K562 (cell line): Measurements from ENCODE around the gene MAPKAPK2. TPM values are rescaled to one million over a fixed set of nuclear protein-coding genes. Genes with fewer than 3 reads are reported as not detected.

ENCODE experiments used
- ATAC-seq: fragments of 200-7000 bp; cut with Tn5 transposase; 3 replicates; pipeline ENCODE4 v1.9.1; 2020; ENCODE audit warnings: moderate library complexity
- BruUV-seq: library from RNA; stranded (reverse); fragments of 400-500 nt; replicated peaks from 2 replicates; lab custom pipeline; 2021; lab: Mats Ljungman, UMichigan
- CTCF ChIA-PET: fragments of 300-600 bp; formaldehyde crosslinking; extraction: SDS; loops from one replicate; lab custom pipeline; 2021; ENCODE audit warnings: low intra/inter-chr PET ratio; lab: Yijun Ruan, JAX
- POLR2A ChIA-PET: fragments of 300-600, 350-650 bp; sonication (Branson Sonifier 250); formaldehyde crosslinking; extraction: SDS; loops from one replicate; lab custom pipeline; 2021; ENCODE audit warnings: antibody characterized with exemption, inconsistent platforms; lab: Yijun Ruan, JAX
- DNase-seq, 4 experiments: peaks; one replicate each; pipeline versions ENCODE4 v3.0.0 to v3.0.0-alpha.2; 2011 to 2018; ENCODE audit warnings: low spot score in 3 of 4, mixed read lengths in 3 of 4; ENCODE audit errors: extremely low read depth in 1 of 4
- FAIRE-seq: peaks from 2 replicates; lab custom pipeline; 2011; peaks lifted over from hg19 to GRCh38; lab: Jason Lieb, UNC
- H2AFZ ChIP-seq: 2 replicates; pipeline ENCODE4 v1.6.0; 2011; ENCODE audit warnings: low read depth, low read length, control low read depth, inconsistent platforms
- H3K27ac ChIP-seq: fragments of 200-600 bp; 3 replicates; pipeline ENCODE4 v1.8.0; 2011; ENCODE audit warnings: low read depth, mild to moderate bottlenecking, control low read depth, inconsistent platforms, low read length, moderate library complexity, mixed read lengths; ENCODE audit errors: extremely low read depth
- H3K27me3 ChIP-seq, 2 experiments: fragments of 300-600 bp in 1 of 2; 2 replicates in 1 of 2; 3 replicates in 1 of 2; pipeline versions ENCODE4 v1.6.0 to v1.8.0; 2011; ENCODE audit warnings: inconsistent platforms in 2 of 2, low read length in 2 of 2, mild to moderate bottlenecking in 1 of 2, mixed read lengths in 1 of 2, moderate library complexity in 1 of 2; ENCODE audit not compliant: control insufficient read depth in 2 of 2, insufficient read depth in 2 of 2
- H3K36me3 ChIP-seq: fragments of 300-600 bp; 3 replicates; pipeline ENCODE4 v1.8.0; 2011; ENCODE audit warnings: mild to moderate bottlenecking, low read length, inconsistent platforms; ENCODE audit not compliant: control insufficient read depth, insufficient read depth
- H3K4me1 ChIP-seq, 2 experiments: fragments of 200-600 bp in 1 of 2; replicated peaks in 1 of 2; 2 replicates in 1 of 2; 3 replicates in 1 of 2; pipeline versions ENCODE4 v1.5.1 to v1.8.0; 2011; ENCODE audit warnings: inconsistent platforms in 2 of 2, low read length in 2 of 2, mild to moderate bottlenecking in 1 of 2, mixed read lengths in 1 of 2, moderate library complexity in 1 of 2; ENCODE audit not compliant: control insufficient read depth in 2 of 2, insufficient read depth in 2 of 2
- H3K4me2 ChIP-seq: 2 replicates; pipeline ENCODE4 v1.6.1; 2011; ENCODE audit warnings: low read length, control low read depth, inconsistent platforms, mixed read lengths; ENCODE audit not compliant: insufficient read depth
- H3K4me3 ChIP-seq: fragments of 200-600 bp; sonication (generic), shearing (Covaris generic); 2 replicates; pipeline ENCODE4 v1.5.1; 2016; ENCODE audit warnings: control low read depth, inconsistent platforms
- H3K79me2 ChIP-seq: fragments of 200-600 bp; 3 replicates; pipeline ENCODE4 v1.8.0; 2011; ENCODE audit warnings: low read length, inconsistent platforms; ENCODE audit not compliant: control insufficient read depth, insufficient read depth
- H3K9ac ChIP-seq, 2 experiments: 2 replicates each; pipeline versions ENCODE4 v1.6.0 to v1.6.1; 2011; ENCODE audit warnings: low read depth in 2 of 2, low read length in 2 of 2, control low read depth in 1 of 2, inconsistent platforms in 1 of 2, mild to moderate bottlenecking in 1 of 2, mixed read lengths in 1 of 2; ENCODE audit not compliant: insufficient read depth in 1 of 2
- H3K9me1 ChIP-seq: one replicate; pipeline ENCODE4 v1.6.0; 2011; ENCODE audit warnings: inconsistent platforms, mild to moderate bottlenecking, low read length, moderate library complexity; ENCODE audit not compliant: control insufficient read depth, insufficient read depth
- H3K9me3 ChIP-seq: replicated peaks from 2 replicates; pipeline ENCODE4 v1.5.1; 2011; ENCODE audit warnings: low read depth, low read length, inconsistent platforms; ENCODE audit not compliant: control insufficient read depth, insufficient read depth
- H4K20me1 ChIP-seq: replicated peaks from 2 replicates; pipeline ENCODE4 v1.6.1; 2011; ENCODE audit warnings: low read length, inconsistent platforms, mixed read lengths; ENCODE audit not compliant: control insufficient read depth, insufficient read depth
- FOSL1 ChIP-seq: fragments of 200-800 bp; sonication (Bioruptor generic); conservative IDR thresholded peaks from 2 replicates; pipeline ENCODE4 v1.6.1; 2016; ENCODE audit warnings: missing genetic modification characterization, missing compliant biosample characterization
- ZNF766 ChIP-seq: fragments of 200-800 bp; sonication (Bioruptor generic); conservative IDR thresholded peaks from 2 replicates; pipeline ENCODE4 v1.6.1; 2016; ENCODE audit warnings: missing genetic modification characterization, missing compliant biosample characterization
- WGBS: fragments of 100-300 bp; shearing (Covaris generic); methylation state at CpG from one replicate; pipeline ENCODE4 v1.1.6; 2016; ENCODE audit warnings: low coverage, mixed read lengths; ENCODE audit not compliant: insufficient coverage; ENCODE audit errors: missing lambda C conversion rate; 5-methylcytosine and 5-hydroxymethylcytosine counted together
- in situ Hi-C: fragments of 300-500 bp; cut with MboI; formaldehyde crosslinking; loops from 4 replicates; pipeline ENCODE4 v1.15.0; 2018; ENCODE audit warnings: inconsistent platforms, mixed read lengths
- intact Hi-C: fragments of 100-400 bp; cut with micrococcal nuclease; formaldehyde crosslinking; loops from 2 replicates; pipeline ENCODE4 v1.14.2; 2022
- polyA plus RNA-seq, 8 experiments: library from polyadenylated mRNA; depleted of rRNA in 4 of 8; stranded (reverse) in 5 of 8; unstranded in 3 of 8; fragments of >200 nt; fragmentation: Nextera tagmentation in 2 of 8; fragmentation: Illumina TruSeq in 1 of 8; extraction: Ambion mirVana in 2 of 8; extraction: Trizol in 1 of 8; gene quantifications; 2 replicates each; pipeline versions ENCODE4 v1.2.1 to v1.2.3, GENCODE V29; 2011 to 2014; ENCODE audit warnings: inconsistent platforms in 1 of 8, missing spikeins in 1 of 8
- total RNA-seq, 7 experiments: library from RNA; depleted of rRNA in 6 of 7; stranded (reverse); fragments of >200 nt in 6 of 7; fragmentation: Illumina TruSeq in 2 of 7; extraction: Trizol in 2 of 7; gene quantifications; 2 replicates each; pipeline versions ENCODE4 v1.2.1 to v1.2.3, GENCODE V29; 2011 to 2021; ENCODE audit warnings: low replicate concordance in 1 of 7
- TF ChIP-seq, protein P1 (sequence below): fragments of 250-450 bp; sonication (Bioruptor Pico); IDR thresholded peaks from 2 replicates; pipeline ENCODE4 v1.5.0; 2020; ENCODE audit warnings: mild to moderate bottlenecking

MAPKAPK2 gene
- total and polyA plus RNA-seq, 9 of the 15 experiments (the other 6 are each of a cell fraction or from before 2014, with no cell fraction given): 0.63 to 94.2 (median 52.1) TPM

DNA sequence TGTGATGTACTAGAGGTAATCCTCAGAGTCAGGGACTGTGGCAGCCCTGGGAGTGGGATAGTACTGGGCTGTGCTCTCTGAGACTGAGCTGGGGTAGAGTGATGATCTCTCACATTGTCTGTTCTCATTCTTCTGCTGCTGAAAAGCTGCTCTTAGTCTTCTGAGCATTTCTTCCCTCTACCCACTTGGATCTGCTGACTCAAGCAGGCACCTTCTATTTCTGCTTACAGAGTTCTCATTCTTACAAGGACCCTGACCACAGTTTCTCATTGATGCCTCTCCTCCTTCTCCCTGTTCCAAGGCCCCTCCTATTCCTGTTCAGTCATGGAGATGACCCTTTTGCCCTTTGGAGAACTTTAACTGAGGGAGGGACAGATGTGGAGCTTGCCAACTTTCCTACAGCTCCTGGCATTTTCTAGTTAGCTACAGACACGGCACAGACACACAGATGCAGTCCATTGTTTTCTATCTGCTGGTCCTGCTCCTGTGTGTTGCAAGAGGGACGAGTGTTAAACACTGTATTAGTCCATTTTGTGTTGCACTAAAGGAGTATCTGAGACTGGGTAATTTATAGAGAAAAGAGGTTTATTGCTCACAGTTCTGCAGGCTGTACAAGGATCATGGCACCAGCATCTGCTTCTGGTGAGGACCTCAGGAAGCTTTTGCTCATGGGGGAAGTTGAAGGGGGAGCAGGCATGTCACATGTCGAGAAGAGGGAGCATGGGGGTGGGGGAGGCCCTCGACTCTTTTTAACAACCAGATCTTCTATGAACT, 12.3 kb downstream of the MAPKAPK2 start:
- Histone ChIP-seq H2AFZ (no peak overlapping the region), H3K36me3 (peaks cover 35% of the 10 kb centered on the region; the same call in 2 of the 3 replicates), H3K9ac (no peak overlapping the region), H3K27ac (no peak overlapping the region), H3K79me2 (peaks cover 97% of the 10 kb centered on the region), H3K4me2 (no peak overlapping the region), H3K4me3 (no peak overlapping the region), H3K27me3 (no peaks in the 10 kb centered on the region), H3K4me1 (peaks cover 12 to 15% of the 10 kb centered on the region in 2 experiments; a peak in 3 of 5 replicates), H3K9me1 (peaks cover 5% of the 10 kb centered on the region), H4K20me1 (peaks cover 63% of the 10 kb centered on the region), H3K9me3 (no peaks in the 10 kb centered on the region)
- no peak for ATAC-seq
- DNase-seq: no peak
- no peak for FAIRE-seq
- 67% methylated on average over 4 of the region's 4 CpGs for WGBS
- CTCF ChIA-PET: no interaction called here
- in situ Hi-C loops (no loop called here), intact Hi-C loops (no loop called here)
- no TSS peak for BruUV-seq
- peak; percentile 40; the same call in 1 of the 2 replicates for TF ChIP-seq ZNF766 (CRISPR knock-in tag)
- TF ChIP-seq FOSL1 (tag): no peak
- TF ChIP-seq, protein P1, sequence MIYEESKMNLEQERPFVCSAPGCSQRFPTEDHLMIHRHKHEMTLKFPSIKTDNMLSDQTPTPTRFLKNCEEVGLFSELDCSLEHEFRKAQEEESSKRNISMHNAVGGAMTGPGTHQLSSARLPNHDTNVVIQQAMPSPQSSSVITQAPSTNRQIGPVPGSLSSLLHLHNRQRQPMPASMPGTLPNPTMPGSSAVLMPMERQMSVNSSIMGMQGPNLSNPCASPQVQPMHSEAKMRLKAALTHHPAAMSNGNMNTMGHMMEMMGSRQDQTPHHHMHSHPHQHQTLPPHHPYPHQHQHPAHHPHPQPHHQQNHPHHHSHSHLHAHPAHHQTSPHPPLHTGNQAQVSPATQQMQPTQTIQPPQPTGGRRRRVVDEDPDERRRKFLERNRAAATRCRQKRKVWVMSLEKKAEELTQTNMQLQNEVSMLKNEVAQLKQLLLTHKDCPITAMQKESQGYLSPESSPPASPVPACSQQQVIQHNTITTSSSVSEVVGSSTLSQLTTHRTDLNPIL: no peak
- POLR2A ChIA-PET: interaction anchor here (0.6 to 0.8 kb wide), 3 partner anchors 8 to 226 kb away, joined by 3 read pairs; no protein-coding TSS in a partner anchor
